ENCODE results near the gene SDHA.
"Not testable (repeated sequence)": the region's sequence is repeated elsewhere in the genome, so short reads cannot be mapped to it uniquely, and the experiment has no call there.

SDHA gene

DNA sequence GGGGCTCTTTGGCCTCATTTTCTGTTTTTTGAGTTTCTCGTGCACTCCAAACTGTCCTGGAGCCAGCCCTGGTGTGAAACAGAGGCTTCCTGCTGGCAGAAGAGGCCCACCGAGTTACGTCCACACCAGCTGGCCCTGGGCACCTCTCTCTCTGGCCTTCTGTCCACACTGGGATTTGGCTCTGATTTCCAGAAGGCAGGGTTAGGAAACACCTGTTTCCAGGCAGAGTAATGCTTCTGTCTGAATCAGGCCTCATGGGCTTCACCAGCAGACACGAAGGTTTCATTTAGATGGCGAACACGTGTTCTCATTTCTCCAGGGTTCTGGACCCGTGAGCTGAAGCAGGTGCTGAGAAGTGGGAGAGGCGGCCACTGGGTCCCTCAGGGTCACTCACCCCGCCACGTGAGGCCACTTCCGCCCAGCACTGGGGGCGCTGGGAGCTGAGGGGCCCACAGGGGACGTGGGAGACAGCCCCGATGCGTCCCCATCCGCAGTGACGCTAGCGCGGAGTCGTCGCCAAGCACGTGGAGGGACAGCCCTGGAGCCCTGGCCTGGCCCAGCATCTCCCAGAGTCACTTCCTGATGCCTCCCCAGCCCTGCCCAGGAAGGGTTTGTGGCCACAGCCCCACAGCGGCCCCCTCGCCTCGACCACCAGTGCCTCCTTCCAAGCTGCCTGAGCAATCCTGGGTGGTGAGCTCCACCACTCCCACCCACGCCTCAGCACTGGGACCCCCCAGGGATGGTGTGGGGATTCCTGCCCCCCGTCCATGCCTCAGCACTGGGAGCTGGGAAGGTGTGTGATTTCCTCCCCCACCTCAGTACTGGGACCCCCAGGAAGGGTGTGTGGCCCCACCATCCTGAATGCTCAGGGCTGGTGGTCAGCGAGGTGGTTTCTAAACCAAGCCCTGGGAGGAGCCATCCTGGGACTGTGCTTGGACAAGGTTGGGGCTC is 31.8 kb upstream of the SDHA start:
- no peak for DNase-seq

DNA sequence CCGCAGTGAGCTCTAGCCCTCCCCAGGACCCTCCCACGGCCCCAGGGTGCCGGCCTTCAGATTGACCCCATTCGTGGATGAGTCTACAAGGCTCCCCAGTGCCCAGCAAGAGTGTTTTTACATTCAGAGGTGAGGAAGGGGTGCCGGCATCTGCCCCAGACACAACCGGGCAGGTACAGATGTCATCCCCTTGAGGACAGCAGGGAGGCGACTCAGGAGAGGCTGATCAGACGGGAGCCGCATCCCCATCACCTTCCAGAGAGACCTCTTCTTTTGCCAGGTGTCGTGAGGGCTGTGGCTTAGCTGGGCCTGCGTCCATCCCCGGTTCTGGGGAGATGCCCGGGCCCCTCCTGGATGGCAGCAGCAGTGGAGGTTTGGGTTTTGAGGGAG is 31.1 kb upstream of the SDHA start:
- DNase-seq: no peak

DNA sequence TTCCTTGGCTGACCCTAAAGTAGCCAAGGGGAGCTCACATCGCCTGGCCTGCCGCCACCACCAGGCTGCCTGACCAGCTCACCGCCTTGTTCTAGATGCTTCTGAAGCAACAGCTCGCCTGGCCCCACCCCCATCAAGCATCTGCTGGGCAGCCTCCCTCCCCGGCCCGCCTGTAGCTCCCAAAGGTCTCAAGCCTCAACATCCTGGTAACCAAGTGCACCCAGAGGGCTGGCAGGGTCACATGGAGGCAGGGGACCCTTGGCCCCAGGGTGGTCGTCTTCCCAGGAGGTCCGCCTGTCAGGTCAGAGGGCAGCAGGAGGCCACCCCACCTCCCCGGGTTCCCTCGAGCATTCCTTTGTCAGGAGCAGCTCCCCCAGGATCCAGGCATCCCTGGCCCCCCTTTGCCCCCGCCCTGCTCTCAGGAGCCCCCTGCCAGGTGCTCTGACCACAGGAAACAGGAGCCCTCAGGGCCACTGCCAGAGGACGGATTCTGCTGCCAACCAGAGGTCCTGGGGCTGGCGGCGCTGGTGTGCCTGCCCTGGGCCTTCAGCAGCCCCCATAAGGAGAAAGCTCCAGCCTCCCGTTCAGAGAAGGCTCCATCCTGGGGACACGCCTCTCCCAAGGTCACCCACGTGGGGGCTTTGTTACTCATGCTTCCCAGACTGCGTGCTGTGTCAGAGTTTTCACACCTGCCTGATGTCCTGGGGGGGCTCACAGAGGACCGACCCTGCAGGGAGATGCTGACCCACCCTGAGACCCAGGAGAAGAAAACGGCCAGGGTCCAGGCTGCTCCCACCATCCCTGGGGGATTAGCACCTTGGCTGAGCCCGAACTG is 30.3 kb upstream of the SDHA start:
- DNase-seq: no peak

DNA sequence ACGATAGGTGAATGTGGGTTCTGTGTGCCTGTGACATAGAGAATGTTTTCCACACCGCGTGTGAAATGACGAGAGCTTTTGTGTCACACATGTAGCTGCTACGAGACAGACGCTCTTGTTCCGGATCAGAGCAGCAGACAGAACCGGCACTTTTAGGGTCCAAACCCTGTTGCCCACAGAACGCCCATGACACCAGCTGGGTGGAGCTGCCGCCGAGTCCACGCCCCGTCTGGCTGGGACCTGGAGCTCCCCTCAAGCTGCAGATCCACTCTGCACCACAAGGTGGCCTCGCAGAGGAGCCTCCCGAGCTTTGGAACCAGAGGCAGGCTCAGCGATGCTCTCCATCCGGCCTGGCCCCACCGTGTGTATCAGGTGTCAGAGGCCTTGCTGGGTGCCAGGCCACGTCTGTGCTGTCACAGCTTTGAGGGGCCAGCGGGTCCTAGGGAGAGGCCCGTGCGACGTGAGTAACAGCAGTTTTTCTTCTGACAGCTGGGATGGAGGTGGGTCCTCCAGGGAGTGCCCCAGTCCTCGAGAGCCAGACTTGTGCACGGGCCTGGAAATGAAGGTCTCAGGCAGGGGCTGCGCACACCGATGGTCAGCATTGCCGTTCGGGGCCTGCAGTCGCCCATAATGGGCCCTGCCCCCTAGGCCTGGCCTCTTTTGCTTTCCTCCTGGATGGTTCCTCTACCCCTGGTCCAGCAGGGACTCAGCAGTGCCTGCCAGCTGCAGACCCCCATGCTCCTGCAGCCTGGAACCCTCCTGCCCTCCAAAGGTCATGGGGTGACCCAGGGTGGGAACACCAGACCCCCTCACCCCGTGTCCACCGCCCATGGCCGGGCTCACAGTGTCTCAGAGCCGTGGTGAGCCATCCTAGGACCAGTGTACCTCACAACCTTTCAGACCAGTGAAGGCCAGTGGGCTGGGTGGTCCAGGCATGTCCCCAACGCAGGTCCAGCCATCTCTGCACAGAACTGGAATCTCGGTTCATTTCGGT is 29.3 kb upstream of the SDHA start:
- peak; percentile 82 to 85 for DNase-seq

DNA sequence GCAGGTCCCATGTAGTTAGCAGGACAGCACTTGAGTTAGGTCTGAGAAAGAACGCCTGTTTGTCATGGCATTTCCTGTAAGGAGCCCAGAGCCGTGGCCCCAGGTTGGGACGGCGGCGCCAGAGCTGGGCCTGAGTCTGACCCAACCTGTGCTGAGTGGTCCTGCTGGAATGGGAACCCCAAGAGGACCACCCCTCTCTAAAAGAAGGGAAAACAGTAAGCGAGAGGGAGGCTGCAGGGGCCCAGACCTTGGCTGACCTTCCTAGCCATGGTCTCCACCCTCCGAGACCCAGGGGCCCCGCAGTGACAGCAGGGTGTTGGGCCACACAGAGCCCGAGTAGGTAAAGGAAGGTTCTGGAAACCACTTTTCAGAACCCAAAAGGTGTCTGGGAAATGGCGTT is 28.6 kb upstream of the SDHA start:
- no peak for DNase-seq

DNA sequence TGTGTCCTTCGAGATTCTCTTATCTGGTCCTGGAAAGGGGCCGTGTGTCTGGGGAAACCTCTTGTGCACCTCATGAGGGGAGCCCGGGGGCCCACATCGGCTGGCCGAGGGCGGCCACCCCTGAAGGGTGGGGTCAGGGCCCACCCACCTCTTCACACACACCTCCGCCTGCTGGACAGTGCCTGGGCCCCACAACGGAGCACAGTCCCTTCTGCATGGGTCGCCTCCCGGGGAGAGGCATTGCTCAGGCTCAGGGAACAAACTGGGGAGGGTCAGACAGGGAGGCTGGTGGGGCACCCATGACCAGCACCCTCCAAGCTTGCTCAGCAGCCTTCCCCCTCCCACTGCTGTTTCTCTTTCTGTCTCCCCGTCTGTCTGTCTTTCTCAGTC is 28.1 kb upstream of the SDHA start:
- DNase-seq: no peak

DNA sequence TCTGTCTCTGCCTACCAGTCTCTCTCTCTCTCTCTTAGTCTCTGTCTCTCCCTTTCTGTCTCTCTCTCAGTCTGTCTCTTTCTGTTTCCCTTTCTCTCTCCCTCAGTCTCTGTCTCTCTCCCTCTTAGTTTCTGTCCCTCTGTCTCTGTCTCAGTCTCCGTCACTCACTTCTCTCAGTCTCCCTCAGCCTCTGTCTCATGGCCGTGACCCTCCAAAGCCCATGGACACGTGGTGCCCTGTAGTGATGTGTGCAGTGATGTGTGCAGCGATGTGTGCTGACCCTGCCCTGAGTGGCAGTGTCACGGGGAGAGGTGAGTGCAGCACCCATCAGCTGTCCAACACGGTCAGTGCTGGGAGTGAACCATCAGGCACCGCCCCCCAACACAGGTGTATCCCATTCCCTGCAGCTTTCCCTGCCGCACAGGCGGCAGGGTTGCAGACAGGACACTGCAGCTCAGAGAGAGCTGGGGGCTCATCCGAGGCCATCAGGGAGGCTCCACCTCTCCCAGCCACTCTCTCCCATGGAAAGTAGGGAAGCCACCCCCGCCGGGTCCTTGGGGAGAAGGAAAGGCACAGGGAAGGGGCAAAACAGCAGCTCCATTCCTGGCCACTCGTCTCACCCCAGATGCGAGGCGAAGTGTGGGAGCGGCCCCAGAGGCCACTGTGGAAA is 27.6 kb upstream of the SDHA start:
- DNase-seq: no peak

DNA sequence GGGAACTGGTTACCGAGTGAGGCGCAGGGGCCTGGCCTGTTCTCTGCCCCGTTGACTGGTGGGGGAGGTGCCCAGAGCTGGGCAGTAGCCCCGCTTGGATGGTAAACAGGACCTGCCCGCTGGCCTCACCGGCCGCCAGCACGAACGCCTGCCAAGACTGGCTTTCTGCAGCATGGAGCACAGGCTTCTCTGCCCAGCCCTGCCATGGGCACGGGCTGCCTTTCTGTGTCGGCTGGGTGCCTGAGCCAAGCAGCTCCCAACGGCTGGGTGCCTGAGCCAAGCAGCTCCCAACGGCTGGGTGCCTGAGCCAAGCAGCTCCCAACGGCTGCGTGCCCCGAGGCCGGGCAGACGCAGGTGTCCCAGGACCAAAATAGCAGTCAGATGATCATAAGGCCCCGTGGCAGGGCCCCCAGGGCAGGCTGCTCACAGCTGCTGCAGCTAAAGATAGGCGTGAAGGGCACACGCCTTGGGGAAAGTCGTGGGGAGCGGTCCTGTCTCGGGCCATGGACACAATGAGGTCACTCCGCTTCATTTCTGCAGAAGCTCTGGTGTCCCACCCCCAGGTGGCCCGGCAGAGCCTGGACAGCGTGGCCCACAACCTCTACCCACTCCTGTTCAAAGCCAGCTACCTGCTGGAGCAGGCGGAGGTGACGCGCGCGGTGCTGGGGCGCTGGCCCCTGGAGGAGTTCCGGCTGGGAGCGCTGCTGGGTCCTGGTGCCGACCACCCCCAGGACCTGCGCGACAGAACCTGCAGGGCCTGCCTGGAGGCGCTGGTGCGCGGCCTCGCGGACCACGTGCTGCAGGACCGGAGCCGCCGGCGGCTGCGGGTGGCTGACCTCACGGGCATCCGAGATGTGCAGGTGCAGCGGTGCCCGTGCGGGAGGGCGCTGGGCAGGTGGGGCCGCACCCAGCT is 26.8 kb upstream of the SDHA start, which contains the start of gene LRRC14B:
Gene LRRC14B (plus strand): TSS at position 460 of the 913 bp plus-strand sequence. CDS start 44 bp downstream, at position 504.
- DNase-seq: peak; percentile 4 to 19

DNA sequence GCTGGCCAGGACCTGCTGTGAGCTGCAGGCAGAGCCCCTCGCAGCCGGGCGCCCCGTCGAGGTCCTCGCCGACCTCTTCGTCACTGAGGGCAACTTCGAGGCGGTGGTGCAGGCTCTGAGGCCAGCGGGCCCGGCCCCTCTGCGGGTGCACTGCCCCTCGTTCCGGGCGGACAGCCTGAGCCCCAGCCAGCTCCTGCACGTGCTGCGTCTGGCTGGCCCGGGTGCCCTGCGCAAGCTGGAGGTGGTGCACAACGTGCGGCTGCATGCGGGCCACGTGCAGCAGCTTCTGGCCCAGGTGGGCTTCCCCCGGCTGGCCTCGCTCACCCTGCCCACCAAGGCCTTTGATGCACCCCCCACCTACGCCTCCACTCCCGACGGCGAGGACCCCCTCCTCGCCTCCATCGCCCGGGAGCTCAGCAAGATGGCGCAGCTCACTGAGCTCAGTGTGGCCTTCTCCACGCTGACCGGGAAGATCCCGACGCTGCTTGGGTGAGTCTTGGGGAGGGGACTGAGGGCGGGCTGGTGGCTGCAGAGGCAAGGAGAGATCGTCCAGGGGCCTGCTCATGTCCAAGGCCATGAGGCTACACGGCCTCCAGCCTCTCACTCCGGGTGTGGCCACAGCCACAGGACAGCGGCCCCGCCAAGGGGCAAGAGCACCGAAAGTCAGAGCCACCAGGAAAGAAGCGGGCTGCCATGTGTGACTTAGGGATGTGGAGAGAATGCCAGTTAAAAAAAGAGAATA is 26.0 kb upstream of the SDHA start:
- DNase-seq: no peak

DNA sequence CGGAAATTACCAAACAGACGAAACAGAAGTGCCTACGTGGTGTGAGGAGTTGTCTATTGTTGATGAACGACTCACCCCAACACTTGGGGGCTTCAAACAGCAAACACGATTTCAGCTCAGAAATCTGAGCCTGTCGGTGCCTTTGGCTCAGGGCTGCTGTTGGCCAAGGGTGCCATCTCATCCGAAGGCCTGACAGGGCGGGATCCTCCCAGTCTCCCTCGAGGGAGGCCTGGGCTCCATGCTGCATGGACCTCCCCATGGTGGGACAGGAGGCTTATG is 25.5 kb upstream of the SDHA start:
- no peak for DNase-seq

DNA sequence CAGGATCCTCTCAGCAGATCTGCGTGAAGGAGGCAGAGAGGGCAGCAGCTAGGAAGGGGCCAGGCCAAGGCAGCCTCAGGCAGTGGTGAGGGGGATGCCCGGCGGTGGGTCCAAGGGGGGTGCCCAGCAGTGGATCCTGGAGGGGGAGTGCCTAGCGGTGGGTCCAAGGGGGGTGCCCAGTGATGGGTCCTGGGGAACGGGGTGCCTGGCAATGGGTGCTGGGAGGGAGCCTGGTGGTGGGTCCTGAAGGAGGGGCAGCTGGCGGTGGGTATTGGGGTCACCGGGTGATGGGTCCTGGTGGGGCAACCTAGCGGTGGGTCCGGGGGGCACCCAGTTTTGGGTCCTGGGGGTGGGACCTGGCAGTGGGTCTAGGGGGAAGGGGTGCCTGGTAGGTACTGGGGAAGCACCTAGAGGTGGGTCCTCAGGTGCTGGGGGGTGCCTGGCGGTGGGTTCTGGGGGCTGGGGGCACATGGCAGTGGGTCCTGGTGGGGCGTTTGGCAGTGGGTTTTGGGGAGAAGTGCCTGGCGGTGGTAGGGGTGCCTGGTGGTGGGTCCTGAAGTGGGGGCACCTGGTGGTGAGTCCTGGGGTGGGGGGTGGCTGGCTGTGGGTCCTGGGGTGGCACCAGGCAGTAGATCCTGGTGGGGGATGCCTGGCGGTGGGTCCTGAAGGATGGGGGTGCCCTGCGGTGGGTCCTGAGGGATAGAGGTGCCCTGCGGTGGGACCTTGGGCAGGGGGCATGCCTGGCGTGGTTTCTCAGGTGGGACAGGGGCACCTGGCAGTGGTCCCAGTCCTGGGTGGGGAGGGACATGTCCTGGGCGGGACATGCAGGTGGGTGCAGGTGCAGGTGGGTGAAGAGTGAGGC is 24.9 kb upstream of the SDHA start:
- no peak for DNase-seq

DNA sequence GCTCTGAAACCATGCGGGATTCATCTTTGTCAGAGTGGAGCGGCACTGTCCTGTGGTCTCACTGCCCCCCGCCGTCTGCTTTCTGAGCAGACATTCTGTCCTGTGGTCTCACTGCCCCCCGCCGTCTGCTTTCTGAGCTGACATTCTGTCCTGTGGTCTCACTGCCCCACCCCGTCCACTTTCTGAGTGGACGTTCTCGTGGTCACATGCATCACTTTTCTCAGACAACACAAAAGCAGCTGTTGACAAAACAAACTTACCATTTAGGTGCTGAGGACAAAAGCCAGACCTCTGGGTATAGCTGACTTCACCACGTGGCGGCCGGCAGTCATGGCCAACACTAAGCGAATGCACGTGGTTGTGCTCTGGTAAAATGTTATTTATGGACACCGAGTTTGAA is 24.0 kb upstream of the SDHA start:
- DNase-seq: no peak

DNA sequence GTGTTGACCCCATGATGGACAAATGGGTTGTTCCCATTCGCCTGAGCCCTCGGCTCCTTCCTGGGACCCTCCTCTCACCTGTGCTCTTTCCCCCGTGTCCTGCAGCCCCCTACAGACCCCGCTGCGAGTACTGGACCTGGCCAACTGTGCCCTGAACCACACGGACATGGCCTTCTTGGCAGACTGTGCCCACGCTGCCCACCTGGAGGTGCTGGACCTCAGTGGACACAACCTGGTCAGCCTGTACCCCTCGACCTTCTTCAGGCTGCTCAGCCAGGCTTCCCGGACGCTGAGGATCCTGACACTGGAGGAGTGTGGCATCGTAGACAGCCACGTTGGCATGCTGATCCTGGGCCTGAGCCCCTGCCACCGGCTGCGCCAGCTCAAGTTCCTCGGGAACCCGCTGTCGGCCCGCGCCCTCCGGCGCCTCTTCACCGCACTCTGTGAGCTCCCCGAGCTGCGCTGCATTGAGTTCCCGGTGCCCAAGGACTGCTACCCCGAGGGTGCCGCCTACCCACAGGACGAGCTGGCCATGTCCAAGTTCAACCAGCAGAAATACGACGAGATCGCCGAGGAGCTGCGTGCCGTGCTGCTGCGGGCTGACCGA is 23.4 kb upstream of the SDHA start:
- no peak for DNase-seq

DNA sequence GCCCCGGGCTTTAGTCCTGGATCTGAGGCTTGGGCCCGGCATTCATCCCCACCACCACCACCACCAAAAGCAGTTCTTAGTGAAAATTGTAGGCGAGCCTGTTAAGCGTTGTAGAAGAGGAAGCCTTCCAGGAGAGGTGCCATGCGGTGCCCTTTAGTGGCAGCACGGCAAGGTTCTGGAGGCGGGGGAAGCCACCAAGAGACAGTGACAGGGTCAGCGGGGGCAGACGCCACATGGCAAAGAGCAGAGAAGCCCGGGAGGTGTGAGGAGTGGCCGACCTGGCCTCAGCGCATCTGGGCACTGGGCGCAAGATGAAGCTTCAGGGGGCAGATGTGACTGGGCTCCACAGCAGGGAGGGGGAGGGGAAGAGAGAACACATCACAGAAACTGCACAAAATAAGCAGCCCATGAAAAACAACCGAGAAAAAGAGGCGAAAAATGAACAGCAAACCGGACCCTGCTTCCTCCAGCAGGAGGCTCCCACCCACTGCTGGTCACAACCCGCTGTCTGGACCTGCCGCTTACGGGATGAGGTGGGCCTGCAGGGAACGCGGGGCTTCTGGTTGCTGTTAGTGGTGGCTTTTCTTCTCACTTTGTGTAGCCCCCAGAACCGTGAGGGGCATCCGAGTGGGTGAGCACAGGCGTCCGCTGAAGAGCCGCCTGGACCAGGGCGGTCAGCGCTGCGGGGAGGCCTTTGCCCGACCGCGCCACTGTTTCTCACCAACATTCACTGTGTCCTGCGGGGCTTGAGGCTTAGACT is 22.5 kb upstream of the SDHA start:
- DNase-seq: no peak

DNA sequence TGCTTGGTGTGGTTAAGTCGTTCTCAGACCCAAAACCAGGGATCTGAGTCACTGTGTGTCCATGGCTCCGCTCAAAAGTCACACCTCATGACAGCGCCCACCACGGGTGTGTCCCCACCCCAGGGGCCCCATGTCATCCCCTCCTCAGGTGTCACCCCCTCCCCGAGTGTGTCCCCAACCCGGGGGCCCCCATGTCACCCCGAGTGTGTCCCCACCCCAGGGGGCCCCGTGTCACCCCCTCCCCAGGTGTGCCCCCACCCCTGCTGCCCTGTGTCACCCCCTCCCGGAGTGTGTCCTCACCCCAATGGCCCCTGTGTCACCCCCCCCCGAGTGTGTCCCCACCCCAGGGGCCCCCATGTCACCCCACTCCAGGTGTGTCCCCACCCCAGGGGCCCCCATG is 21.8 kb upstream of the SDHA start:
- DNase-seq: no peak

DNA sequence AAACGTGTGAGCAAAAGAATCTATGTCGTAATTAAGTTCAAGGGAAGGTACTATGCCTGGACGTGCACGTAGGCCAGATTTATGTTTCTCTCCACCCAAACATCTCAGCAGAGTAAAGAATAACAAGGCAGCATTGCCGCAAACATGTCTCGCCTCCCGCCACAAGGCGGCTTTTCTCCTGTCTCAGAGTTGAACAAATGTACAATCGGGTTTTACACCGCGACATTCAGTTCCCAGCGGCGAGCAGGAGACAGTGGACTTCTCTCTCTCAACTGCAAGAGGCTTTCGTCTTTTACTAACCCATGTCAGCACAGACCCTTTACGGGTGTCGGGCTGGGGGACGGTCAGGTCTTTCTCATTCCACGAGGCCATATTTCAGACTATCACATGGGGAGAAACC is 21.1 kb upstream of the SDHA start:
- DNase-seq: not testable (repeated sequence)

DNA sequence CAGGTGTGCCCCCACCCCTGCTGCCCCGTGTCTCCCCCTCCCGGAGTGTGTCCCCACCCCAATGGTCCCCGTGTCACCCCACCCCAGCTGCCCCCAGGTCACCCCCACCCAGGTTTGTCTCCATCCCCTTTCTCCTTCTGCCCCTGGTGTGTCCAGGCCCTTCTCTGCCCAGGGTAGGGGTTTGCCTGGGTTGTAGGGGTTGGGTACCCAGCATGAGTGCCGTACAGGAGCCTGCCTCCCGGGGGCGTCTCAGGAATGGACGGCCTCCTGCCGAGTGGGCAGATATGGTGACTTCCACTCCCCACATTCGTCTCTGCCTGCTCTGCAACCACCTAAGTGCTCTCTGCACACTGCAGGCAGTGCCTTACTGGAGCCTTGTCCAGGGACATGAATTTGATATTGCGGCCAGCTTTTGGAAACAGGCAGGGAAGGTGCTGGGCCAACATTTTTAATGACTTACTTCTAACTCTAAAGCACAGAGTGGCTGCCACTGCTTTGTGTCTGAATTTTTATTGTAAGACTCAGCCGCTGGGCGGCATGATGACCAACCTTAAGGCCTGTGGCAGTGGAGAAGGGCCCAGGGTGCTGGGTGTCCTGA is 20.1 kb upstream of the SDHA start:
- no peak for DNase-seq
